Stimulated activated CD4-positive, alpha-beta T cell treated with anti-CD3 and anti-CD28 coated beads, Interleukin-1b, Interleukin-23, amount 100 ng/mL, for 24 hours (primary cell): ENCODE data around the gene ZBTB24.

Experiments
- DNase-seq, 4 experiments: peaks; one replicate each; pipeline ENCODE4 v3.0.0-alpha.2; 2020; ENCODE audit warnings: low read depth in 4 of 4, low spot score in 1 of 4

ZBTB24 gene

GRCh38 chr6:109503327-109504224 lies 20.6 kb upstream of the ZBTB24 start:
- DNase-seq: no peak

GRCh38 chr6:109498936-109499335 lies 15.9 kb upstream of the ZBTB24 start:
- DNase-seq: no peak

GRCh38 chr6:109498052-109498451 lies 15.0 kb upstream of the ZBTB24 start:
- no peak for DNase-seq

- DNase-seq: no peak
Observed at GRCh38 chr6:109496036-109496772, 13.2 kb upstream of the ZBTB24 start.

GRCh38 chr6:109493865-109494264 lies 10.8 kb upstream of the ZBTB24 start:
- DNase-seq: no peak

- DNase-seq: no peak
Observed at GRCh38 chr6:109491207-109491938, 8.4 kb upstream of the ZBTB24 start.

GRCh38 chr6:109490713-109491112 lies 7.7 kb upstream of the ZBTB24 start:
- no peak for DNase-seq

GRCh38 chr6:109488001-109488400 lies 5.0 kb upstream of the ZBTB24 start:
- no peak for DNase-seq

GRCh38 chr6:109486068-109486467 lies 3.0 kb upstream of the ZBTB24 start:
- DNase-seq: no peak

- DNase-seq: no peak
Observed at GRCh38 chr6:109485266-109485935, 2.4 kb upstream of the ZBTB24 start.

GRCh38 chr6:109484122-109484521 lies 1.1 kb upstream of the ZBTB24 start:
- DNase-seq: no peak

- no peak for DNase-seq
Observed at GRCh38 chr6:109483735-109484057, 677 bp upstream of the ZBTB24 start.

- DNase-seq: no peak
Observed at GRCh38 chr6:109480993-109481480, 2.0 kb downstream of the ZBTB24 start.

- DNase-seq: no peak
Observed at GRCh38 chr6:109478841-109479624, 4.0 kb downstream of the ZBTB24 start.

GRCh38 chr6:109478222-109478805 lies 4.7 kb downstream of the ZBTB24 start:
- DNase-seq: no peak

- DNase-seq: no peak
Observed at GRCh38 chr6:109477725-109478124, 5.3 kb downstream of the ZBTB24 start.

- DNase-seq: no peak
Observed at GRCh38 chr6:109477184-109477583, 5.8 kb downstream of the ZBTB24 start.

GRCh38 chr6:109475625-109476024 lies 7.4 kb downstream of the ZBTB24 start:
- no peak for DNase-seq

GRCh38 chr6:109474995-109475394 lies 8.0 kb downstream of the ZBTB24 start:
- no peak for DNase-seq

GRCh38 chr6:109473120-109473519 lies 9.9 kb downstream of the ZBTB24 start:
- no peak for DNase-seq
